GM21381 (cell line): ENCODE measurements around the gene MACROD2.

Experiments used
- ATAC-seq: cut with Tn5 transposase; IDR thresholded peaks from one replicate; pipeline ENCODE4 v1.9.1; 2021; ENCODE audit warnings: mild to moderate bottlenecking, moderate library complexity; ENCODE audit not compliant: unreplicated experiment

Gene MACROD2

DNA sequence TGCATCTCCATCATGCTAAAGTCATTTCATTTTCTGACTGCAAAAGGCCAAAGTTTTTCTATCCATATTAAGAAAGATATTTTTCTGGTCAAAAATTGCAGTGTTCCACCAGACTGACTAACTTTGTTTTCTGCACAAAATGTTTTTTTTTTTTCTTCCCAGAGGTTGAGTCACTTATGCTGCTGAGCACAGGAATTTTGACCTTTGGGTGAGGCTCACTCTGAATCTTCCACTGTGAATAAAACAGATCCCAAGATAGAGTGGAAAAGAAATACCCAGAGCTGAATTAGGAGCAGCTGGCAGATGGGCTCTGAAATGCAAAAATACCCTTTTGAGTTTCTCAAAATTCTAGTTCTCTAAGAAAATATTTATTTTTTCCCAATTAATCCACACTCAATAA is 1581.1 kb downstream of the MACROD2 start:
- ATAC-seq, result no peak

DNA sequence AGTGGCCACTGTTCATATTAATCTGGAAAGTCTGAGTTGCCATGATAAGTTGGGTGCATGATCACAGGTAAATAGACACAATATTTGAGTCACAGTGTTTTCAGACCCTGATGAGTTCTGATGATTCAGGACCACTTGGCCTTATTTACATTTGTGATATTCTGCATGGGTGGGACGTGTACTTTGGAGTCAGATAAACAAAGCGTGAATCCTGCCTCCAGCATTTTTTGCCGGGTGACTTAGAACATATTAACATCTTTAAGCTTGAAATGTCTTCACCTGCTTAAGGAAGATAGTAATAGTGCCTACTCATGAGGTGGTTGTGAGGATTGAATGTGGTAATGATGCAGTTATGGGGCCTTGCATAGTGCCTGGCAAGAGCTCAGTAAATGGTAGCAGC is 1582.8 kb downstream of the MACROD2 start:
- ATAC-seq, result no peak

DNA sequence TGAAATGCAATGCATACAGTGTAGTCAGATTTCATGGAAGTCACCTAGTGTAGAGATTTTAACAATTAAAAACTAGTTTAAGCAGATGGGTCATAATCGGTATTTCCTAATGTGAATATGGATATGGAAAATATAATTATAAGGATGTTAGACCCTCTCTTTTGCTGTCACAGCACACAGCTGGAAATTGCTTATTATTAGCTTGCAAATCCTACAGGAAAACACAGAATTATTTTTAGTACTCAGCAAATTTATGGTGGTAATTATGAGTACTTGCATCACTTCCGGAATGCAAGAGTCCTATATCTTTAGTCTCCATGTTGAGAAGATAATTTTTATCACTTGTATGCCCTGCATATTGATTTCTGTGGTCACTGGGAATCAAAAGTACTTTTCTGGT is 1584.4 kb downstream of the MACROD2 start:
- ATAC-seq, result no peak

DNA sequence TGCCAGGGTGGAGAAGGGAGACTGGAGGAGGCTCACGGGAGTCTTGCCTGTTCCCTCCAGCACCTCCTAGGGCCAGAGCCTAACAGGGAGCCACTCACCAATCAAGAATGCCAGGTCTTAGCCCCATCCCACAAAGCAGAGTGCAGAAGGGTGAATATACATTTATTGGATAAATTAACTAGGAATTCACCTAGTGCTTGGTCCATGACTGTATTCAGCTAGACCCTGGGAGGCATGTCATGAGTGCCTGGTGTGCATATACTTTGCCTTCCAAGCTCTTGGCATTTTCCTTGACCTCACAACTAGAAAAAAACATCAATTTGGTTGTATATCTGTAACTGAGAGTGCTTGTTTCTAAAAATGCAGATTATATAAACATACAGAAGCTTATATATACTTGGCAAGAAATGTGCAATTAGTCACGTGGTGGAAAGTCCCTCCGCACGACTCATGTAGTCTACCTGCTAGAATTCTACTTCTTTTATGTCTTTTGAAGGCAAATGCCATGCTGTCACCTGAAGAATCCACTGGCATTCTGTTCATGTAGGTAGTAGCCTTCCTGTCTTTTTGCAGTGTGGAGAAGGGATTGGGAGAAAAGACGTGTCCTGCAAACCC is 1586.9 kb downstream of the MACROD2 start:
- no peak for ATAC-seq

DNA sequence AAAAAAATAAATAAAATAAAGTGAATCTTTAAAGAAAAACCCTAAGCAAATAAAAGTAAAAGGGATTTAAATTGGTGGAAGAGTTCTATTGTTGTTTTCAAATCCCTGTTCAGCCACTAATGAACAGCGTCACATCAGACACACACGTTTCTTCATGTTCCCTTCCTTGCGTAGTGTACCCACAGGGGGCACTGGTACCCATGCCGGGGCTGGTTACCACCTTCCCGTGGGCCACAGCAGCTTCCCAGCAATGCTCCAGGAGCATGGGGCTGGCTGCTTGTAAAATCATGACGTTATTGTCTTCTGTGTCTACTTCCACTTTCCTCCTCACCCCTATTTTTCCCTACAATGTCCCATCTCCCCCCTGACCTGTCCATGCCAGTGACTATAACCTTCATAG is 1589.2 kb downstream of the MACROD2 start:
- no peak for ATAC-seq

DNA sequence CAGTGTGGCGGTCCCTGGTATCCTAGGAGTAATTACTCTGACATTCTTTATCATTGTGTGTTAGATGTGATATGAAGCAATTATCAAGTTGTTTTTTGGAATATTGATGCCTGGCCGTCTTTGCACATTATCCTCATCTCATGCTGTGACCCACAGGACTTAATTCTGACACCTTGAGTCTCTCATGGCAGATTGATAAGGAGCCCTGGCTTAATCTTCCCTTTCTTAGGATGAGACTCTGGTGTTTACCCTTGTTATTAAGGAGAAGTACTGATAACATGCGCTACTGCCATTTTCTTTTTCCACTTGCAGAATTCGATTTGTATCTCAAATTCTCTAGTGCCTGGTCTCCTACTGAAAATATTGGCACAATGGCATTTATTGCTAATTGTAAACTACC is 1597.8 kb downstream of the MACROD2 start:
- ATAC-seq, result no peak

DNA sequence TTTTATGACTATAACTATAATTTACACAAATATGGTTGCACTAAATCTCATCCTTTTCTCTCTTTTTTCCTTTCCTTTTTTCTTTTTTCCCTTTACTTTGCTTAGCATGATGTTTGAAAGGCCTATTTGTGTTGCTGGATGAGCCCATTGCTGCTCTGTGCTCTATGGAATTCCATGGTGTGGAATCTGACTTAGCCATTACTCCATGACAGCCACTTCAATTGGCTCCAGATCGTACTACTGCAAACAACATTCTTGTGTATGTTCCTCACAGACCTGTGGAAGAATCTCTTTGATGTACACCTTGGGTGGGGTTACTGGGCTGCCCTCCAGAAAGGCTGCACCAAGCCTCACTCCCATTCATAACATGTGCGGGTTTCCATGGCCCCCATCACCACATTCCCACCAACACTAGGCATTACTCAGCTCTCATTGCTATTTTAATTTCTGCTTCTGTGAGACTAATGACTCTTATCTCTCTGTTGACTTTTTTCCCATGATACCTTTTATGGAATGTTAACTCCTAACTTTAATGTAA is 1598.9 kb downstream of the MACROD2 start:
- no peak for ATAC-seq

DNA sequence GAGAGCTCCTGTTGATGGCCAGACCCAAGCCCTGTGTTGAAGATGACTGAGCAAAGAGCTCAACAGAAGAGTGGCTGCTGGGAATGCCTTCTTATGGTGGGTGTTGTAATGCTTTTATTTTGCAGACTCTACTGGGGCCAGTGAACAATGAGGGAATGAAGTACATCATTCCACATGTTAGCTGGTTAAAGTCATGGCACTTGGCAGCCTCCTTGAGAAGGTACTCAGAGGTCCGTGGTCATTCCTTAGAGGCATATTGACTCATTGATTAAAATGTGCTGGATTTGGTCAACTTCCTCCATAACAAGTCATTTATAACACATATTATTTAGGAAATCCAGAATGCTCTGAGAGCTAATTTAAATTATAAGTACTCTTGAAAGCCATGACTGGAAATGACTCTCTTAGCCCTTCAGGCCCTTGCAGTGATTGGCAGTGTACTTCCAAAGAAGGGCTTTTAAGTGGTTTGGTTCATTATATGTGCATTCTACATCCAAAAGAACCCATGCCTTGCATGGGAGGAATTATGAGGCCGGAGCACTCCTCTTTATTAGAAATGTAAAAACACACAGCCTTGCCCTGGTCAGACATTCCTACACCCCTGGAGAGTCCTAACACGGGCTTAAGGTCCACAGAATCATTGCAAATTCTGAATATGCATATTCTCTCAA is 1601.0 kb downstream of the MACROD2 start:
- no peak for ATAC-seq

DNA sequence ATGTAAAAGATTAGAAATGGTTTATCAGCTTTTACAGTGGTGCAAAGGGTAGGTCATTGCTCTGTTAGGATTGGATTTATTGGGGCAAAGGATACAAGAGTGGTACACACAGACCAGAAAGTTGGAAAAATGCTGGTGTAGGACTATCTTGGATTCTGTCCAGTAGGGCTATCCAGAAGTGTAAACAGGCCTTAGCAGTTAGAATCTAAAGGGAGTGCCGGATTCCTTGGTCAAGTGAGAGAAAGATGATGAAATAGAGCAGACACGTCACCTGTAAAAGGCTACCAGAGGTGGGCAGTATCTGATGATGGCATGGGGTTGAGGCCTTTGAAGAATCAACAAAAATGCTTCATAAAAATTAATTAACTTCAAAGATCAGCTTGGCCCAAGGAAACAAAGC is 1602.0 kb downstream of the MACROD2 start:
- ATAC-seq, result no peak

DNA sequence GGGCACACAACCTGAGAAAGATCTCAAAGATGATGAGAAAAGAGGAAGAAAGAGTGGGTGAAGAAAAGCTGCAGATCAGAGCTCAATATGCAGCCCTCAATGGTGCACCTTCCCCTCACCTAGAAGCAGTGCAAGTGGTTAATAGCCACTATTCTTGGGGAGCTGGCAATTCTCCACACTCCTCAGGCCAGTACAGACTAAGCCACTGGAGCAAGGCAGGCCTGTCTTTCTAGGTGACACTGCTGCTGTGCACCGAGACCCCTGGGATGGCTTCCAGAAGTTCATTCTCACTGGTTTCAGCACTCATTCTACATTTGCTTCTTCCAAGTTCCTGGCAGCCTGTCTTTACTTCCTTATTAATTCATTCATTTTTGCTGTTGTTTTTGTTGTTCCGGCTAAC is 1604.6 kb downstream of the MACROD2 start:
- no peak for ATAC-seq

DNA sequence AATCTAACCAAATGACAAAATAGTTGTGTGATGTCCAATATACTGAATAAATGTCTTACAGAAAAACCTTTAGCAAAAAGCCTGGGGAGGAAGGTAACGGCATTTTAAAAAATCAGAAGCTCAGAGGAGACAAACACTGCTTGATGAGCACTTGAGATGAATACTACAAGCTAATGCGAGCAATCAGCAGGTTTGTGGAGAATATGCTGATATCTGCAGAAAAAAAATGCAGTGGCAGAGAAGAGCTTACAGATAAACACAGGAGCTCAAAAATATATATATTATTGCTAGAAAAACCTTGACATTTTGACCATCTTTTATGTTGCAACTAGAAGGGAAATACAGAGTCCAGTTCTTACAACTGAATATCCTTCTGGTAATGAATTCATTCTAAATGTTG is 1605.2 kb downstream of the MACROD2 start:
- no peak for ATAC-seq

DNA sequence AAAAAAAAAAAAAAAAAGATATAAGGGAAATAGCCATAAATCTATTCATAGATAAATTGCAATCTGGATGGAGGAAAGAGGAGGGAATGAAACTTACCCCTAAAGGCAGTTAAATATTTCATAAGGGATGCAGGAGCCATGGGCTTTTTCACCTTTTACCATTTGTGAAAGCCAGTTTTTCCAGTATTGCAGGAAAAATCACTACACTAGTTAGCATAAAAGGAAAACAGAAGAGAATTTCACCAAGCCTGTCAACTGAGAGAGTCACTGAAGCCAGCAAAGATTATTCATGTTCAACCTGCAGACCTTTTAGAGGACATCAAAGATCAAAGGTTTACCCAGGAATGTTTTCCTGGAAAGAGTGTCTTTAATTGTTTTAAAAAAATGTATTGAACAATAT is 1608.2 kb downstream of the MACROD2 start:
- ATAC-seq, result no peak

DNA sequence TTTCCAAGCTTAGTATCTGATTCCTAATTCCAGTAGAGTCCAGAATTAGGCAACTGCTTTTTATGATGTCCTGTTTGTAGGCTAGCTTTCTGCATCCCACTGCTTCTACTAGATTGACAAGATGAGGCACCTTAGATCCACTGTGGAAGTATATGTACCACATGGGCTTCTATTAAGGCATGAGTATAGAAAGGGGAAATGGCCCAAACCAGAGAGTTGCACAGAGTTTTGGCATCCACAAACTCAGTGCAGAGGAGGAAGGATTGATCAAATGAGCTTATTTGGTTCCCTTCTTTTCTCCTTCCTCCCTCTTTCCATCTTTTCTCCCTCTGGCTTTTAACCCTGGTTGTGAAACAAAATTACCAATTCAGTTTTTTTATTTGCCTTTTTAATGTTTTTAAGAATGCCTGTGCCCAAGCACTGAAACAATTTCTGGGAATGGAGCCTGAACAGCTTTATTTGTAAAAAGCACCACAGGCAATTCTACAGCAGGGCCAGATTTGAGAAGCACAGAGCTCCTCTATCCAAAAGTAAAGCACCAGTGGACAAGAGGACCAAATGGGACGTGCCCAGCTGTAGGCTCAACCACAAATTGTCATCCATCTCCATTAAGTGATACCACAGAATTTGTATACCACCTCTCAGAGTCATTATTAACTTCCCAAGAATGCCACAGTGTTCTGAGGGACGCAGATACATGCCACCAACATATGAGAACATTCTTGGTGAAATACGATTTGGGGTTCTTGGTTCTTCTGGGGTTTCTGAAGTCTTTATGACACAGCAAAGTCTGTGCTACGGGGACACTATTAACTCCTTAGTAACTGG is 1608.9 kb downstream of the MACROD2 start:
- no peak for ATAC-seq

DNA sequence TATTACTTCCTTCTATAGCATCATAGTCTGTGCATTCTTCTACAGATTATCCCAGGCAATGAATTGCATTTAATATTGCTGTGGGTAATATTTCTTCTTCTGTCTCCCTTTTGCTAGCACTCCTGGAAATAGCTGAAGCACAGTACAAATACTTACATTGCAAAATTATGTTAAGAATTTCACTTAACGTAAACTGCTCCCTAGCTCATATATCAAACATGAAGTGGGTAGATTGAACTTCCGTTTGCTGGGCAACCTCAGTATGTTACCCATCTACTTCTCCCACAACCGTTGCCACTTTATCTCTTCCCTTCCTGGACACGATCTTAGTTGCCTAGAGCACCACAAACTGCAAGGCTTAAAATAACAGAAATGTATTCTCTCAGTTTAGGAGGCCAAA is 1614.6 kb downstream of the MACROD2 start:
- ATAC-seq, result no peak

DNA sequence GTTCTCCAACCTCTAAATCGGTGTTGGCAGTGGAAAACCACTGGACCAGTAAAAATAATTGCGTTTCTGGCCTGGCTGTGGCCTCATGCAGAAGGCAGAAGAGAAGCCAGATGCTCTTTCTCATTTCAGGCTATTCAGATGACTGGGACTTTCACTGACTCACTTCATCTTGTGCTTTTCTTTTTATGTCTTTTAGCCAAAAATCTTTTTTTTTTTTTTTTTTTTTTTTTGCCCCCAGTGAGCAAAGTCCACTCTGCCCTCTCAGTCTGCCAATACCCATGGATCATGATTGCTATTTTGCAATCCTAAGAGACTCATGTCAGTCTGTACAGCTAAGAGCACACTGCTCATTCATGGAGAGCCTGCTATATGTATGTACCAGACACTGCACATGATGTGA is 1615.5 kb downstream of the MACROD2 start:
- no peak for ATAC-seq

DNA sequence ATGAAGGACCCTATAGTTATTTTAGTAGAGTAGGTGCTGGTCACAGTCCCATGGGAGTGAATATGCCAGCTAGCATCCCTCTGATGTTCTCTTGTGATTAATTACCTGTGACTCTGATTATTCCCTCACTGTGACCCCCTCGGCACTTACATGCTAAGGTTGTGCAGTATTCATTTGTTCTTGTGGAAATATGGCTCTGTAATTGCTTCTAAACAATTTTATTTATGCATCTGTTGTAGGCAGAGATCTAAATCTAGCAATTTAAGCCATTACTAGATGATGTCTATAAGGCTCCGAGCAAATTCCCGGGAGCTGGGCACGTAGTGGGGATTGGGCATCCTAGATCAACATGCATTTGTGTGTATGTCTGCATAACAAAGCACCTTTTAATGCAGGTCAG is 1616.2 kb downstream of the MACROD2 start:
- ATAC-seq, result no peak

DNA sequence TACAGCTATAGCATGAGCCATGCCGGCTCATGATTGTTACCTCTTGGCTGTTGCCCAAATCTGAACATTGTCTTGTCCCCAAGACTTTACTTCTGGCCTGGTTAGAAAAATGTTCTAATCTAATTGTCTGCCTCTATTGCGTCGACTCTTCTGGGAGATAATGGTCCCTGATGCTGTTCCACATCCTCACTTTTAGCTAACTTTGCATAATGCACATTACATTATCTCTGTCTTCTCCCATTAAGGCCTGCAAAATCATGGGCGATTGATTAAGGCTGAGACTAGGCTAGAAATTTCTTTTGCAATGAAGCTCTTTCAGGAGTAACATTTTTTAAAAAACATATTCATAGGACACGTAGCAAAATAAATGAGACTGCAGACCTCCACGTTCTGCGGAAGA is 1616.9 kb downstream of the MACROD2 start:
- no peak for ATAC-seq

DNA sequence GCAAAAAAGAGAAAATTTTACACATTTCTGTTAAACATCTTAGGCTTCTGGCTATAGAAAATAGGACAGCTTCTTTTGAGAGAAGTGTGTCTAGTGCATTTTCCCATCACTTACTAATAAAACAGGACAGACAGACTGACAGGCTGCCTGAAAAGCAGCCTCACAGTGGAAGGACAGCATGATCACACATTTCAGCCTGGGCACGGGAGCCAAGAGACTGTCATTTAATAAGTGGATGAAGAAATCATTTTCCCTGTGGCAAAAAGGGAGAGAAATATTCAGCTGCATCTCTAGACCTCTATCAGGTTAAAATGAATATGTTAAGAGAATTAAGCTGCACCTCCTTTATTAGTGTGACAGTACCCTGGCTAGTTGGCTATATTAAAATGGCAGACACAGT is 1617.5 kb downstream of the MACROD2 start:
- ATAC-seq, result no peak

DNA sequence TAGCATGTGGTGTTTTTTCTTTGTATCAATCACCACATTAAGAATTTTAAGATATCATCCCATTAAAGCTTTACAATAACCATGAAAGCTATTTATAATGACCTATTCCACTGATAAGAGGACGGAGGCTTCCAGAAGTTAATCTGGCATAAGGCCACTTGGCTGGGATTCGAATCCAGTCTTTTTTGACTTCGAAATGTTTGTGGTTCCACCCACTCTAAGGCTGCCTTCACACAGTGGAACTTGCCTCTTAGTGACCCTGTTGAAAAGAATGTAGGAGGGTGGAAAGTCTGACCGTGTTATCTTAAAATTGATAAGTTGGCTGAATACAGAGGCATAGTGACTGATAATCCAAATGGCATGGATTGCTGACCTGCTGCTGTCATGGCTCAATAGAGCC is 1618.2 kb downstream of the MACROD2 start:
- no peak for ATAC-seq

DNA sequence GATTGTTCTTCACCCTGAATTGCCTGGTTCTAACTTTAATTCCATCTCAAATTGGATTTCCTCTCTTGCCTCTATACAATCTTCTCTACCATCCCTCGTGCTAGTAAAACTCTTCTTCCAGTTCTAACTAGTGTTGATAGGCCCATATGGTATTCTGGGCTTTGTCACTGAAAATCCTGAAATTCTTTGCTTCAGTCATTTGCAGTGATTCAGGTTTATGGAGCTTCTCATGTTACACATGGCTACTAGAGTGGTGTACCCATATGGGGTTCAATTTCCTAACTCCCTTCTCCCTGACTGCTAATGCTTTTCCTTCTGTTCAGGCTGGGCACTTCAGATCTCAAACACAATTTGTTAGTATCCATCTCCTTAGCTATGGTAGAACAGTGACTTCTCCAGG is 1621.3 kb downstream of the MACROD2 start:
- no peak for ATAC-seq

DNA sequence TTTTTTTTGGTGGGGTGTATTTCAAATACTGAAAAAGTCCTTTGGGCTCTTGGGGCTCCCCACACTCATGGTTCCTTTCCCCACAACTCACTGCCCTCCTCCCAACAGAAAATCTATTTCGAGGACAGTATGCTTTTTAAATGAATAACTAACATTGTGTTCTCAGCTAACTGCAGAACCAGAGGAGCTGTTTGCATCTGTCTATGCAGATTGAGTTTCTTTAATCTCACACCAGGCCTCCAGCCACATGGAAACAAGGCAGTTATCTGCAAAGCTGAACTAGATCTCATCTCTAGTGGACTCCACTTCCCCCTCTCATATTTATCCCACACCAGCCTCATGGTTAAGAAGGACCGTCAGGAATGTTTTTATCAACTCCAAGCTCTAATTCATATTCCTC is 1622.8 kb downstream of the MACROD2 start:
- no peak for ATAC-seq

DNA sequence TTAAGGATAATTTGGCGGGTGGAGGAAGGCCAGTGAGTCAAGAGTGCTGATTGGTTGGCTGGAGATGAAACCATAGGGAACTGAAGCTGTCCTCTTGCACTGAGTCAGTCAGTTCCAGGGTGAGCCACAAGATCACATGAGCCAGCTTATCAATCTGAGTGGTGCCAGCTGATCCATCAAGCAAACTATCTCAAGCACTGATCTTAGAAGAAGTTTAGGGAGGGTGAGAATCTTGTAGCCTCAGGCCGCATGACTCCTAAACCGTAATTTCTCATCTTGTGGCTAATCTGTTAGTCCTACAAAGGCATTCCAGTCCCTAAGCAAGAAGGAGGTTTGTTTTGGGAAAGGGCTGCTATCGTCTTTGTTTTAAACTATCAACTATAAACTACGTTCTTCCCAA is 1623.6 kb downstream of the MACROD2 start:
- ATAC-seq, result no peak
